ENCODE measurements around the gene VIM. TPM values are rescaled to one million over a fixed set of nuclear protein-coding genes. Genes with fewer than 3 reads are reported as not detected.
A peak's percentile ranks its signal among the peaks of the same experiment; 100 is the strongest.

VIM gene
- total and polyA plus RNA-seq, 7 donors: 112 to 1,636 (median 930) TPM

GRCh38 chr10:17239345-17240085, 11.5 kb downstream of the VIM start:
- Histone ChIP-seq H3K4me1 (peaks cover 0 to 13% (median 0%) of the 10 kb centered on the region in 4 donors), H3K9me3 (no peaks in the 10 kb centered on the region), H3K36me3 (peaks cover 22 to 36% (median 24%) of the 10 kb centered on the region in 4 donors), H3K27ac (peak overlapping the region in 1 of 4 donors; percentile 6), H3K27me3 (no peaks in the 10 kb centered on the region), H3K4me3 (no peak overlapping the region)
- TF ChIP-seq CTCF (IDR thresholded peaks at IDR 0.05): no peak
- no peak for TF ChIP-seq POLR2A (IDR thresholded peaks at IDR 0.05)
- no peak for TF ChIP-seq POLR2AphosphoS5 (IDR thresholded peaks at IDR 0.05)
- TF ChIP-seq EP300 (IDR thresholded peaks at IDR 0.05): no peak
- DNase-seq: no peak
- 86 to 90% methylated on average over 6 of the region's 6 CpGs for WGBS, 2 donors
- intact Hi-C loops (cut with DNase I): no loop called here

DNA sequence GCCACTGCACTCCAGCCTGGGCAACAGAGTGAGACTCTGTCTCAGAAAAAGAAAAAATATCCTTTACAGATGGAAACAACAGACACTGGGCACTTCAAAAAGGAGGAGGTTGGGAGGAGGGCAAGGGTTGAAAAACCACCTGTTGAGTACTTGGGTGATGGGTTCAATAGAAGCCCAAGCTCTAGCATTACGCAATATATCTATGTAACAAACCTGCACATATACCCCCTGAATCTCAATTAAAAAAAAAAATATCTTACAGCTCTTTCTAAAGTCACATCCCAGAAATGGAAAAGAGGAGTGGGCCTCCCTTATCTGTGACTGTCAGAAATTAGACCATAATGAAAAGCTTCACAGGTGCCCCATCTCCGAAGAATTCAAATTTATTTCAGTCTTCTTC, 12.1 kb downstream of the VIM start:
- TF ChIP-seq CTCF (IDR thresholded peaks at IDR 0.05) (no peak), POLR2AphosphoS5 (IDR thresholded peaks at IDR 0.05) (no peak), EP300 (IDR thresholded peaks at IDR 0.05) (no peak), POLR2A (IDR thresholded peaks at IDR 0.05) (no peak)
- no peak overlapping the region for H3K4me3 ChIP-seq
- no peak for DNase-seq
- H3K9me3 ChIP-seq: no peaks in the 10 kb centered on the region
- H3K4me1 ChIP-seq: peaks cover 0 to 8% (median 0%) of the 10 kb centered on the region in 4 donors
- H3K27ac ChIP-seq: no peak overlapping the region
- H3K27me3 ChIP-seq: no peaks in the 10 kb centered on the region
- intact Hi-C loops (cut with DNase I): no loop called here
- 93 to 99% methylated on average over 2 of the region's 2 CpGs for WGBS, 2 donors
- peaks cover 16 to 31% (median 19%) of the 10 kb centered on the region in 4 donors for H3K36me3 ChIP-seq

- Histone ChIP-seq H3K27me3 (no peaks in the 10 kb centered on the region), H3K4me1 (peaks cover 0 to 2% (median 0%) of the 10 kb centered on the region in 4 donors), H3K27ac (no peak overlapping the region), H3K9me3 (no peaks in the 10 kb centered on the region), H3K4me3 (no peak overlapping the region), H3K36me3 (peaks cover 11 to 25% (median 13%) of the 10 kb centered on the region in 4 donors)
- 93 to 96% methylated on average over 4 of the region's 4 CpGs for WGBS, 2 donors
- intact Hi-C loops (cut with DNase I): no loop called here
- TF ChIP-seq EP300 (IDR thresholded peaks at IDR 0.05) (no peak), POLR2A (IDR thresholded peaks at IDR 0.05) (no peak), POLR2AphosphoS5 (IDR thresholded peaks at IDR 0.05) (no peak), CTCF (IDR thresholded peaks at IDR 0.05) (no peak)
- no peak for DNase-seq
These were observed 12.6 kb downstream of the VIM start for GRCh38 chr10:17240616-17241015.

GRCh38 chr10:17241611-17242333, 13.7 kb downstream of the VIM start:
- H3K4me3 ChIP-seq: no peak overlapping the region
- intact Hi-C loops (cut with DNase I): no loop called here
- no peaks in the 10 kb centered on the region for H3K4me1 ChIP-seq
- no peak overlapping the region for H3K27ac ChIP-seq
- 76 to 90% methylated on average over 5 of the region's 5 CpGs for WGBS, 2 donors
- DNase-seq: no peak
- no peaks in the 10 kb centered on the region for H3K9me3 ChIP-seq
- H3K27me3 ChIP-seq: no peaks in the 10 kb centered on the region
- H3K36me3 ChIP-seq: peaks cover 0 to 14% (median 2%) of the 10 kb centered on the region in 4 donors
- TF ChIP-seq CTCF (IDR thresholded peaks at IDR 0.05): no peak
- no peak for TF ChIP-seq POLR2A (IDR thresholded peaks at IDR 0.05)
- no peak for TF ChIP-seq EP300 (IDR thresholded peaks at IDR 0.05)
- TF ChIP-seq POLR2AphosphoS5 (IDR thresholded peaks at IDR 0.05): no peak

Measured in sigmoid colon (tissue), 7 donors.